Measurements from ENCODE around the gene GAS2L2.
A peak's percentile ranks its signal among the peaks of the same experiment; 100 is the strongest.

Gene GAS2L2

DNA sequence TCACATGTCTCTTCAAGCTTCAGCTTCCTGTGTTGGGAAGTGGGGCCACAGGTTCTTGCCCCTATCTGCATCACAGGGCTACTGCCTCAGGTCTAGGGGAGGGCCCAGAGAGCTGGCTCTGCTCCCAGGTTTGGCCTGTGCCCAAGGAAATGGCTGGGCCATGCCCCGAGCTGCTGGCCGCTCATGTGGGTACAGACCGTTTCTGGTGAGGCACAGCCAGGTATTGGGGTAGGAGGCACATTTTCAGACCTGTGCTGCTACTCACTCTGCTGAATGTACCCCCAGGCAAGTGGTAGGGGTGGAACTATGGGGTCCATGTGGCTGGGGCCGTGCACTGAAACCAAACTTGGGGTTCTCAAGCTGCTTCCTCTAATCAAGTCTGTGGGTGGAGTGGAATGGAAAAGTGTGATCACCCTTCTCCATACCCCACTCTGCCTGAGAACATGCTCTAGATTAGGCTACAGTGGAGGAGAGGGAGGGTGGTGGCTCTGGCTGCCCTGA, 4.6 kb downstream of the GAS2L2 start:
- ATAC-seq, result peak; percentile 58
- TF ChIP-seq OSR1 (CRISPR knock-in tag; IDR thresholded peaks at IDR 0.05), result no peak
- TF ChIP-seq, protein P1, sequence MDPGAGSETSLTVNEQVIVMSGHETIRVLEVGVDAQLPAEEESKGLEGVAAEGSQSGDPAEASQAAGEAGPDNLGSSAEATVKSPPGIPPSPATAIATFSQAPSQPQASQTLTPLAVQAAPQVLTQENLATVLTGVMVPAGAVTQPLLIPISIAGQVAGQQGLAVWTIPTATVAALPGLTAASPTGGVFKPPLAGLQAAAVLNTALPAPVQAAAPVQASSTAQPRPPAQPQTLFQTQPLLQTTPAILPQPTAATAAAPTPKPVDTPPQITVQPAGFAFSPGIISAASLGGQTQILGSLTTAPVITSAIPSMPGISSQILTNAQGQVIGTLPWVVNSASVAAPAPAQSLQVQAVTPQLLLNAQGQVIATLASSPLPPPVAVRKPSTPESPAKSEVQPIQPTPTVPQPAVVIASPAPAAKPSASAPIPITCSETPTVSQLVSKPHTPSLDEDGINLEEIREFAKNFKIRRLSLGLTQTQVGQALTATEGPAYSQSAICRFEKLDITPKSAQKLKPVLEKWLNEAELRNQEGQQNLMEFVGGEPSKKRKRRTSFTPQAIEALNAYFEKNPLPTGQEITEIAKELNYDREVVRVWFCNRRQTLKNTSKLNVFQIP (CRISPR knock-in tag; IDR thresholded peaks at IDR 0.05; ENCODE audit: borderline replicate concordance, low read depth), result no peak
- no peak for TF ChIP-seq ESRRG (CRISPR knock-in tag; IDR thresholded peaks at IDR 0.05)
- TF ChIP-seq ARNTL (CRISPR knock-in tag; IDR thresholded peaks at IDR 0.05; ENCODE audit: borderline replicate concordance, low read depth), result no peak
- no peak for TF ChIP-seq BACH2 (CRISPR knock-in tag; IDR thresholded peaks at IDR 0.05; ENCODE audit: borderline replicate concordance)
- TF ChIP-seq SNAI2 (CRISPR knock-in tag; IDR thresholded peaks at IDR 0.05), result no peak
- no peak for TF ChIP-seq ISL1 (CRISPR knock-in tag; IDR thresholded peaks at IDR 0.05)
- TF ChIP-seq, protein P2, sequence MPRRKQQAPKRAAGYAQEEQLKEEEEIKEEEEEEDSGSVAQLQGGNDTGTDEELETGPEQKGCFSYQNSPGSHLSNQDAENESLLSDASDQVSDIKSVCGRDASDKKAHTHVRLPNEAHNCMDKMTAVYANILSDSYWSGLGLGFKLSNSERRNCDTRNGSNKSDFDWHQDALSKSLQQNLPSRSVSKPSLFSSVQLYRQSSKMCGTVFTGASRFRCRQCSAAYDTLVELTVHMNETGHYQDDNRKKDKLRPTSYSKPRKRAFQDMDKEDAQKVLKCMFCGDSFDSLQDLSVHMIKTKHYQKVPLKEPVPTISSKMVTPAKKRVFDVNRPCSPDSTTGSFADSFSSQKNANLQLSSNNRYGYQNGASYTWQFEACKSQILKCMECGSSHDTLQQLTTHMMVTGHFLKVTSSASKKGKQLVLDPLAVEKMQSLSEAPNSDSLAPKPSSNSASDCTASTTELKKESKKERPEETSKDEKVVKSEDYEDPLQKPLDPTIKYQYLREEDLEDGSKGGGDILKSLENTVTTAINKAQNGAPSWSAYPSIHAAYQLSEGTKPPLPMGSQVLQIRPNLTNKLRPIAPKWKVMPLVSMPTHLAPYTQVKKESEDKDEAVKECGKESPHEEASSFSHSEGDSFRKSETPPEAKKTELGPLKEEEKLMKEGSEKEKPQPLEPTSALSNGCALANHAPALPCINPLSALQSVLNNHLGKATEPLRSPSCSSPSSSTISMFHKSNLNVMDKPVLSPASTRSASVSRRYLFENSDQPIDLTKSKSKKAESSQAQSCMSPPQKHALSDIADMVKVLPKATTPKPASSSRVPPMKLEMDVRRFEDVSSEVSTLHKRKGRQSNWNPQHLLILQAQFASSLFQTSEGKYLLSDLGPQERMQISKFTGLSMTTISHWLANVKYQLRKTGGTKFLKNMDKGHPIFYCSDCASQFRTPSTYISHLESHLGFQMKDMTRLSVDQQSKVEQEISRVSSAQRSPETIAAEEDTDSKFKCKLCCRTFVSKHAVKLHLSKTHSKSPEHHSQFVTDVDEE (CRISPR knock-in tag; IDR thresholded peaks at IDR 0.05), result no peak
- TF ChIP-seq, protein P3, sequence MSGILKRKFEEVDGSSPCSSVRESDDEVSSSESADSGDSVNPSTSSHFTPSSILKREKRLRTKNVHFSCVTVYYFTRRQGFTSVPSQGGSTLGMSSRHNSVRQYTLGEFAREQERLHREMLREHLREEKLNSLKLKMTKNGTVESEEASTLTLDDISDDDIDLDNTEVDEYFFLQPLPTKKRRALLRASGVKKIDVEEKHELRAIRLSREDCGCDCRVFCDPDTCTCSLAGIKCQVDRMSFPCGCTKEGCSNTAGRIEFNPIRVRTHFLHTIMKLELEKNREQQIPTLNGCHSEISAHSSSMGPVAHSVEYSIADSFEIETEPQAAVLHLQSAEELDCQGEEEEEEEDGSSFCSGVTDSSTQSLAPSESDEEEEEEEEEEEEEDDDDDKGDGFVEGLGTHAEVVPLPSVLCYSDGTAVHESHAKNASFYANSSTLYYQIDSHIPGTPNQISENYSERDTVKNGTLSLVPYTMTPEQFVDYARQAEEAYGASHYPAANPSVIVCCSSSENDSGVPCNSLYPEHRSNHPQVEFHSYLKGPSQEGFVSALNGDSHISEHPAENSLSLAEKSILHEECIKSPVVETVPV (CRISPR knock-in tag; IDR thresholded peaks at IDR 0.05), result no peak
- TF ChIP-seq RARB (CRISPR knock-in tag; IDR thresholded peaks at IDR 0.05), result no peak
- no peak for TF ChIP-seq PPARA (CRISPR knock-in tag; IDR thresholded peaks at IDR 0.05; ENCODE audit: borderline replicate concordance)
- TF ChIP-seq ZFP30 (CRISPR knock-in tag; IDR thresholded peaks at IDR 0.05), result no peak
- TF ChIP-seq, protein P4, sequence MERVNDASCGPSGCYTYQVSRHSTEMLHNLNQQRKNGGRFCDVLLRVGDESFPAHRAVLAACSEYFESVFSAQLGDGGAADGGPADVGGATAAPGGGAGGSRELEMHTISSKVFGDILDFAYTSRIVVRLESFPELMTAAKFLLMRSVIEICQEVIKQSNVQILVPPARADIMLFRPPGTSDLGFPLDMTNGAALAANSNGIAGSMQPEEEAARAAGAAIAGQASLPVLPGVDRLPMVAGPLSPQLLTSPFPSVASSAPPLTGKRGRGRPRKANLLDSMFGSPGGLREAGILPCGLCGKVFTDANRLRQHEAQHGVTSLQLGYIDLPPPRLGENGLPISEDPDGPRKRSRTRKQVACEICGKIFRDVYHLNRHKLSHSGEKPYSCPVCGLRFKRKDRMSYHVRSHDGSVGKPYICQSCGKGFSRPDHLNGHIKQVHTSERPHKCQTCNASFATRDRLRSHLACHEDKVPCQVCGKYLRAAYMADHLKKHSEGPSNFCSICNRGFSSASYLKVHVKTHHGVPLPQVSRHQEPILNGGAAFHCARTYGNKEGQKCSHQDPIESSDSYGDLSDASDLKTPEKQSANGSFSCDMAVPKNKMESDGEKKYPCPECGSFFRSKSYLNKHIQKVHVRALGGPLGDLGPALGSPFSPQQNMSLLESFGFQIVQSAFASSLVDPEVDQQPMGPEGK (CRISPR knock-in tag; IDR thresholded peaks at IDR 0.05; ENCODE audit: borderline replicate concordance), result no peak
- no peak for TF ChIP-seq GLIS3 (CRISPR knock-in tag; IDR thresholded peaks at IDR 0.05)
- no peak for TF ChIP-seq ZNF8 (CRISPR knock-in tag; IDR thresholded peaks at IDR 0.05)
- TF ChIP-seq TCF4 (CRISPR knock-in tag; IDR thresholded peaks at IDR 0.05; ENCODE audit: borderline replicate concordance), result no peak
- TF ChIP-seq ZFP3 (CRISPR knock-in tag; IDR thresholded peaks at IDR 0.05), result no peak

DNA sequence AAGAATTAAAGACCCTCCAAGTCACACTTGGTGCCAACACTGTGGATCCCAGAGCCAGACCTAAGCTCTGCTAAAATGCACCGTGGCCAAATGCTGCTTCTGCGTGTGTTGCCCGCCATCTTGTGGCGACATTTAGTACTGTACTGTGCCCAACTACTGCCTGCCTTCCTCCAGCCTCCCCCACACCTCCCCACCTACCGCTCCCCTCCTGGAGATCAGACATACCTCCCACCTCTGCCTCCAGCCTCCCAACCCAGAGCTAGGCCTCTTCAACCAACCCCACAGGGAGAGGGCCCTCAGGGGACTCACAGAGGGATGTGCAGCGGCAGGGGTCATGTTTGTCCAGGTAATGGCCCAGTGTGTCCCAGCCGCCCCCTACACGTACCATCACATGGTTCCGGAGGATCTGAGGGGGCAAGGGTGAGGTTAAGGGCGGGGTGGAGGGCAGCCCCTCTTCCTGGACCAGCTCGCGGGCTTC, 5.5 kb downstream of the GAS2L2 start:
- ATAC-seq, result peak; percentile 91
- TF ChIP-seq ZNF8 (CRISPR knock-in tag; IDR thresholded peaks at IDR 0.05), result no peak
- no peak for TF ChIP-seq BACH2 (CRISPR knock-in tag; IDR thresholded peaks at IDR 0.05; ENCODE audit: borderline replicate concordance)
- TF ChIP-seq ZFP30 (CRISPR knock-in tag; IDR thresholded peaks at IDR 0.05), result no peak
- no peak for TF ChIP-seq CSDC2 (CRISPR knock-in tag; IDR thresholded peaks at IDR 0.05)

DNA sequence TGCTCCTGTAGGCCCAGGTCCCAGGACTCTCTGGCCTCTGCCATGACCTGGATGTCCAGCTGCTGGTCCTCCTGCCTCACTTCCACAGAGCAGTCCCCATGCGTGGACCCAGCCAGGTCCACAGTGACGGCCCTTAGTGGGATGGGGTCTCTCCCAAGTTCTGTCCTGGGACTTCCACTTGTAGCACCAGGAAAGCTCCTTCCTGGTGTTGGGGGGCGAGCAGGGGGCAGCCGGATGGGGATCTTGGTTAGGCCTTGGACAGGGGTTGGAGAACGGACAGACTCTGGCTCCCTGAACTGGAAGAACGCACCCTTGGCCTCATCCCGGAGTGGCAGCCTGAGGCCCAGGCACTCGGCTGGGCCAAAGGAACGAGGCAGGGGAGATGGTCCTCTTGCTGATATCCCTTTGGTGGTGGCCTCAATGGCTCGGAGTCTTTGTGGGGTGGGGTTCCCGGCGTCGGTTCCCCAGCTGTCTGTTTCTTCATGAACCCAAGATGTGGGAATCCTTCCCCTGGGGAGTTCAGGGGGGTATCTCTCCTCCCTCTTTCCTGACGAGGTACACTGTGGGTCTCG, 7.2 kb downstream of the GAS2L2 start:
- no peak for ATAC-seq
- TF ChIP-seq, protein P3 (CRISPR knock-in tag; IDR thresholded peaks at IDR 0.05), result no peak

DNA sequence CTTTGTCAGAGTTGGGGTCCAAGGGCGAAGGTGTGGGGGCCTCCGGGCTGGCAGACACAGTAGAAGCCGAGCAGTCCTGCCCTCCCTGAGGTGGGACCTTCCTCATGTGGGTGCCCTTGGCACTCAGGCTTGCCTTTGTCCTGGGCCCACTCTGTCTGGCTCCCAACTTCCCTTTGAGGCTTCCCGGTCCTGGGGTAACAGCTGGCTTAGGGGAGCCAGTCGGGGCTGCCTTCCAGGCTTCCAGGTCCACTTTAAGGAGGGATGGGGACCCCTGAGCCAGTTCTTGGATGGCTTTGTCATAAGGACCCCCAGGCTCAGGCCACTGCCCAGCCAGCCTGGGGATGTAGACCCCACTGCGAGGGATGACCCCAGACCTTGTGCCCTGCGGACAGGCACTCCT, 7.8 kb downstream of the GAS2L2 start:
- TF ChIP-seq TCF4 (CRISPR knock-in tag; IDR thresholded peaks at IDR 0.05; ENCODE audit: borderline replicate concordance), result no peak
- no peak for TF ChIP-seq ISL1 (CRISPR knock-in tag; IDR thresholded peaks at IDR 0.05)
- no peak for TF ChIP-seq BACH2 (CRISPR knock-in tag; IDR thresholded peaks at IDR 0.05; ENCODE audit: borderline replicate concordance)
- TF ChIP-seq, protein P3 (CRISPR knock-in tag; IDR thresholded peaks at IDR 0.05), result no peak
- TF ChIP-seq SNAI2 (CRISPR knock-in tag; IDR thresholded peaks at IDR 0.05), result no peak
- TF ChIP-seq, protein P4 (CRISPR knock-in tag; IDR thresholded peaks at IDR 0.05; ENCODE audit: borderline replicate concordance), result no peak
- TF ChIP-seq PPARA (CRISPR knock-in tag; IDR thresholded peaks at IDR 0.05; ENCODE audit: borderline replicate concordance), result no peak
- no peak for TF ChIP-seq ZC3H10 (CRISPR knock-in tag; IDR thresholded peaks at IDR 0.05)
- ATAC-seq, result no peak
